Activated T-helper 1 cell treated with anti-CD3 and anti-CD28 coated beads, Interleukin-2, amount 50 U/mL, for 16 hours (primary cell): ENCODE data around the gene PPP1R3C.

Experiments
- DNase-seq, 2 donors: peaks; one replicate each; pipeline ENCODE4 v3.0.0-alpha.2; 2020; ENCODE audit warnings: low read depth in 1 of 2, low spot score in 1 of 2

PPP1R3C gene

DNA sequence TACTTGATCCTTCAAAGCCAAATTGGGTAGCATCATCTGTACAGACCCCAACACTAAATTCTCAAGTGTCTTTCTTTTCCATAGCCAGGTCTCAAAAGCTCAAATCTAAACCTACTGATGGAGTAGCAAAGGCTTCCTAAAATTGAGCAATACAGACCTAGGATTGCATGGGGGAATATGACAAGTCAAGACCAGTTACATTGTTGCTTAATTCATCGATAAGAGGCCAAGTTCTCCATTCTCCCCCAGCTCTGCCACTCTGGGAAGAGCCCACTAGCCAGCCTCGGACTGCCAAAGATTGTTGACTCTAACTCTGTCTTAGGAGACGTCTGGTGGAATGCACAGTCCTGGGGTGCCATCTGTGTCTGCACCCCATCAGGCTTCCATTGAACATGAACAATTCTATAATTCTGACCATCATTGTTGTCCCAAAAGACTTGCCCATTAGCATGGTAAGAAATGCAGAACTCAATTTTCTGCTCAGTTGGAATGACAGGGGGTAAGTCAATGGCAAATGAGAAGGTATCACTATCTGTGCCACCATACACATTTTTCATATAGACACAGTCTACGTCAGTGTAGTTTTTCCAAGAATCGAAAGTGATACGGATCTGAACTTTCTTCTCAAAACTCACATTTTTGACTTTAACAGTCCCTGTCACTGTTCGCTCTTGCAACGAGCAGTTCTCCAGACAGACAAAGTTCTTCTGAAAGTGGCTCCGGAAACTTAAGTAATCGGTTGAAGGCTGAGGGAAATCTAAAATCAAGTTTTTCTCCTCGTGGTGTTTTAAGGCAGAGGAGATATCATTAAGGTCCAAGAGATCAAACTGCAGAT lies 2.9 kb downstream of the PPP1R3C start:
- no peak for DNase-seq

DNA sequence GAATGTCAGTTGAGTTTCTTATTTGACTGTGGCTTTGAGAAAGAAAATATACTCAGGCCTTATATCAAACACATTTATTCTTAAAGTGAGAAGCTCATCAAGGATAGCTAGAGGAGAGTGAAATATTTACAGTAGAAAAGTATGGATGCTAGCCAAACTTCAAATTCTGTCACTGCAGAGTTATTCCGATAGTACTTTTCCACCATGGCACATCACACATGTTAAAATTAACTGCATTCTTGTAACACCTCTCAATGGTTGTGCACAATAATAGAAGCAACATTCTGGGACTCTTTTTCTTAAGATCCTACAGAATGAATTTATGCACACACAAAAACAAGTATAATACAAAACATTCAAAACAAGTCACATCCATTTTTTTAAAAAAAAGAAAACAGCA lies 4.5 kb downstream of the PPP1R3C start:
- DNase-seq = no peak

DNA sequence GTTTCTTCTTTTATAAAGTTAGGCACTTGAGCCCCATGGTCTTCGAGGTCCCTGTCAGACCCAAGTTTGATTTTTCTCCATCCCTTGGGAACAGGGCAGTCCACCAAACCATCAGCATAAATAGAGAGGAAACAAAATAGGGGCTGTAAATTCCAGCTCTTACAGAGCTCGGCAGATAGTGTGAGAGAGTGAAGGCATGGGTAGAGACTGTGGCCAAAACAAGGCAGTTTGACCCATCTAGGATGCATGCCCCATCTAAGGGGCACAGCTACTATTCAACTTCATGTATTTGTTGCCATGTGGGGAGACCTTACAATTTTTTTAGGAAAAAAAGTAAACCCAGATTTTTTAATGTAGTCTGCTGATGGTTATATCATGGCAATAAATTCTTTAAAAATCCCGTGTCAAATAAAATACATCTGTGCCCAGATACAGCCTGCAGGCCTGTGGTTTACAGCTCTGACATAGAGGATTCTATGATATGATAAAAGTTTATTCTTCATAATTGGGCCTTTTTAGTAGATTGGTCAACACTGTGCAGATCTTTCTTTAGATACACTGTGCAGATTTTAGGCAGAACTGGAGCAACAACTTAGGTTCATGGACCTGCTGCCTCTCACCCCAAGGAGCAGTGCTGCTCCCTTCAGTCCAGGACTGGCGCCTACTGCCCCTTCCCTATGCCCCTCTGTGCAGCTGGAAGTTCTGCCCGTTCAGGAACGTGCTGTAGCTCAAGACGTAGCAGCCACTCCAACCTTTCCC lies 5.3 kb downstream of the PPP1R3C start:
- DNase-seq = no peak

GRCh38 chr10:91626936-91627335 lies 5.9 kb downstream of the PPP1R3C start:
- no peak for DNase-seq

DNA sequence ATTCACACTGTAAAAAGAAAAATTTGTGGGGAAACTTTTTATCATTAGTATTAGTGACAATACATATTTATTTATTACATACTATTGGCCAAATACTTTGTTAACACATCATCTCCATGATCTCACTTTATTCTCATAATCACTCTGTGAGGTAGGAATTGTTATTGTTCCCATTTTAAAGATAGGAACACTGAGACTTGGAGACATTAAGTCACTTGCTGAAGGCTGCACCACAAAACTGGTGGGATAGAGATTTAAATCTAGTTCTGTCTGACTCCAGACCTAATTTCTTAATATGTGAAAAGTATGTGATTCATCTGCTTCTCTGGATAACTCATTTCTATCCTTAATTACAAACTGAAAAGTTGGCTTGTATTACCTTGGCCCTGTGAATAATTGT lies 8.2 kb downstream of the PPP1R3C start:
- DNase-seq = no peak

- DNase-seq = no peak
These were observed 10.3 kb downstream of the PPP1R3C start for GRCh38 chr10:91622601-91623000.

DNA sequence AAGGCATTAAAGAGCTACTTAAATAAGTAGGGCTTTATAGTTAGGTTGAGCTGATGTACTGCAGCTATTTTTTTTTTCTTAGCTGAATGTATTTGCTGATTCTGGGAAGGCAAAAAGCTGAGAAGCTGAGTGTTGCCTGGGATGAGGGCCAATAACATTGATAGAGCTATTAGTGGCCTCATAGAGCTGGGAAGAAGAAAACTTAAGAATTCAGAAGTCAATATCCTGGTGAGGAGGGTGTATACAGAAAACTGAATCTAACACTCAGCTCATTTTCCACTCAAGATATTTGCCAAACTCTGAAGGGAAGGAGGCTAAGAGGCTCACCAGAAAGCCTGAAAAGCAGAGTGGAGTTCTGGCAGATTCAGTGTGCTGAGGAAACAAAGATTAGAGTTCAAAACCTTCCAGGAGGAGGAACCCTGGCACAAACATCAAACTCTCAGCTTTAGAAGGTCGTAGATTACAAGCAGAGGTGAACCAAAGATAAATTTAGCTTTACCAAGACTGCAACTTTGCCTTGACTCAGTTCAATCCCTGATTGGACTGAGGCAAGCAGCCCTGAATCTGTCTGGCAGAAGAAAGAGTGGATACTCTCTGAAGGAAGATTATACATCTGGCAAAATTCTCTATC lies 11.3 kb downstream of the PPP1R3C start:
- DNase-seq = no peak

DNA sequence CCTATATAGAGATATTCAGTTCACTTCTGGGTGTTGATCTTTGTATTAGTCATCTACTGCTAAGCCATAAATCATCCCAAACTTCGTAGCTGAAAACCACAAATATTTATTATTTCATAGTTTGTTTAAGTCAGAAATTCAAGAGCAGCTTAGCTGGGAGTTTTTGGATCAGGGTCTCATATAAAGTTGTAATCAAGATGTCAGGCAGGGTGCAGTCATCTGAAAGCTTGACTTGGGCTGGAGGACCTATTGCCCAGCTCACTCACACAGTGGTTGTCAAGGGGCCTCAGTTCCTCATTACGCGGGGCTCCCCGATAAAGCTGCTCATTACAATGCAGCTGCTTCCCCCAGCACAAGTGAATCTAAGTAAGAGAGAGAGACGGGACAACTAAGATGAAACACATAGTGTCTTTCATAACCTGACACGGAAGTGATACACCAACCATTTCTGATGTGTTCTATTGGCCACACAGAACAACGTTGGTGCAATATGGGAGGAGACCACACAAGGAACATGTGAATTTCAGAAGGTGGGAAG lies 15.7 kb downstream of the PPP1R3C start:
- DNase-seq = no peak

DNA sequence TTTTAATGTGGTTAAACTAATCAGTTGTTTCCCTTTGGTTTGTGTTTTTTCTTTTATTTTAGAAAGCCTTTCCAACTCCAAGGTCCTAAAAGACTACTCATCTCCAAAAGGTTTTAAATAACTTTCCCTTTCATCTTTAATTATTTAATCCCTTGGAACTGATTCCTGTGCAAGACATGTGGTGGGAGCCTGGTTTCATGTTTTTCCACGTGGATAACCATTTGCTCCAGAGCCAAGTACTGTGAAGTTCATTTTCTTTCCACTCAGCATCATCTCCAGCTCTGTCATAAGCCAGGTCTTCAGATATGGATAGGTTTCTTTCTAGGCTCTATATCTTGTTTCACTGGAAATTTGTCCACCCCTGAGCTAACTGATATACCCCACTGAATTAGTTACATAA lies 16.7 kb downstream of the PPP1R3C start:
- no peak for DNase-seq

DNA sequence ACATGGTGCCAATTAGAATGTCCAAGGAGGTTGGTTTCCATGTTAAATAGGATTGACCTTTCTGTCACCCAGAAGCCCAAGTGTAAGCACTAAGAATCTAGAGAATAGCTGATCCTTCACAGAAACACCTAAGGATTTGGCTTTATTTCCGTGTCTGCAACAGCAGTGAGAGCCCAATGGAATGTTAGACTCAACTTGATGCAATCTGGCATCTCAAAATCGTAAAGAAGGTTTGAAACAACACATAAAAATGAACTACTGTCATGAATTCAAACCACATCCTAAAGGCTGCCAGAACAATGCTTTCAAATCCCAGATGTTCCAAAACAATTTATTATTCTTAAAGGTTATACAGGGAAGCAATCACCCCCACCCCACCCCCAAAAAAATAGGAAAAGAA lies 18.6 kb downstream of the PPP1R3C start:
- DNase-seq = no peak

- no peak for DNase-seq
These were observed 19.3 kb downstream of the PPP1R3C start for GRCh38 chr10:91613411-91614187.

GRCh38 chr10:91610919-91611318 lies 22.0 kb downstream of the PPP1R3C start:
- DNase-seq = no peak

GRCh38 chr10:91610444-91610843 lies 22.4 kb downstream of the PPP1R3C start:
- DNase-seq = no peak

DNA sequence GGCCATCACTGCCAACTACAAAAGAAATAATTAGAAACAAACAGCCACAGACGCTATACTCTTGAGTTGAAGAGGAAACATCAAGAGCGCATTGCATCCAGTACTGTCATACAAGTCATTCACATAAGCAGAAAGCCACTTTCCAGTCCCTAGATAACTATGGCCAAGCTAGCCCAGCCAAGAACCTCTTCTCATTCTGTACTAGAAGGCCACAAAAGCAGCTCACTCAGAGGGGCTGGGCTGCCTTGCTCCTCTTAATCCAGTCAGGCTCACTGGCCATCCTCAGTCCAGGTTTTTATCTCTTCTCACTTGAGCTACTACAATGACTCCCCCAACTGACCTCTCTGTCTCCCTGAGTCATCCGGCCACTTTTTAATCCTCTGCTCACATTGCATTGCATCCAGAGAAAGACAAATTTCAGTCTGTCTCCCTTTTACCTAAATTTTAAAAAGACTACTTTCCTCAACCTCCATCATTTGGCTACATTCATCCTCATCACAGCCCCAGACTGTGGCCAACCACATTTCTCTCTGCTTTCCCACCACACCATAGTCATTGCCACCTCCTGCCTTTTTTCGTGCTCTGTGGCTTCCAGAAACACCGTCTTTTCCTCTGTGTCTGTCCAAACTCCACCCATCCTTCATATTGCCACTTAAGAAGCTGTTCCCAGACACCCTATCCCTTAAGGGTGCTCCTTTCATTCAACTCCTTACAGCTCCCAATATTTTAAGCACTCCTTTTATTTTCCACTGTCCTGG lies 25.0 kb downstream of the PPP1R3C start:
- no peak for DNase-seq

GRCh38 chr10:91605968-91606367 lies 26.9 kb downstream of the PPP1R3C start:
- DNase-seq = no peak

- DNase-seq = no peak
These were observed 28.0 kb downstream of the PPP1R3C start for GRCh38 chr10:91604553-91605534.

DNA sequence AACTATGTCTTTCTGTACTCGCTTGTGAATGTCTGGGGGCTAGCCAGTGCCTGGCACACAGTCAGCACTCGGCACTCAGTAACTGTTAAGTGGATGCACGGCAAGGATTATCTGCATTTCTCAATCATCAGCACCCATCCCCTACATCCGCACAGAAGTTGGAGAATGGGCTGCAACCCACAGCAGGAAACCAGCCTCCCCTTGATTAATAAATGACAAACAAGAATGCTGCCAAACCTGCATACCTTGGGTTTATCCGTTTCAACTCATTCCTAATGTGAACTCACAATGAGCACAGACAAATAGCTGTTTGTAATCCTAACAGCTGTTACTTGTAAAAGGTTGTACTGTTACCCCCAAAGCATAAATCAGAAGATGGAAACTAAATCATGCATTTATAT lies 28.9 kb downstream of the PPP1R3C start:
- DNase-seq = no peak

- DNase-seq = no peak
These were observed 29.9 kb downstream of the PPP1R3C start for GRCh38 chr10:91602868-91603568.
